ENCODE measurements around the gene MITF. TPM values are rescaled to one million over a fixed set of nuclear protein-coding genes. Genes with fewer than 3 reads are reported as not detected.
"Not testable (repeated sequence)": the region's sequence is repeated elsewhere in the genome, so short reads cannot be mapped to it uniquely, and the experiment has no call there.

MITF gene
- total and polyA plus RNA-seq, 10 donors: 0.83 to 11.9 (median 6.2) TPM

- H3K9me3 ChIP-seq: peaks cover 0 to 16% (median 6%) of the 10 kb centered on the region in 8 donors
- no peaks in the 10 kb centered on the region for H3K27me3 ChIP-seq (replicated peaks in 1 of 7)
- intact Hi-C loops (cut with DNase I; ENCODE audit: low total_unique reads): no loop called here
- WGBS, 5 donors: 64 to 87% (median 75%) methylated on average over 1 of the region's 1 CpG
- H3K27ac ChIP-seq: no peak overlapping the region
- DNase-seq: no peak
- no peak overlapping the region for H3K4me3 ChIP-seq
- H3K36me3 ChIP-seq: no peaks in the 10 kb centered on the region
- no peaks in the 10 kb centered on the region for H3K4me1 ChIP-seq
- no peak for TF ChIP-seq POLR2AphosphoS5 (IDR thresholded peaks at IDR 0.05)
- no peak for TF ChIP-seq POLR2A (IDR thresholded peaks at IDR 0.05)
- no peak for TF ChIP-seq CTCF (IDR thresholded peaks at IDR 0.05 in 8 of 11, conservative IDR thresholded peaks at IDR 0.05 in 3 of 11)
These were observed 168.3 kb downstream of the MITF start for GRCh38 chr3:69907554-69907953.

GRCh38 chr3:69909859-69910258, 170.6 kb downstream of the MITF start:
- H3K27me3 ChIP-seq (replicated peaks in 1 of 7); H3K36me3 ChIP-seq; intact Hi-C loops (cut with DNase I; ENCODE audit: low total_unique reads); DNase-seq; H3K27ac ChIP-seq; H3K4me1 ChIP-seq; H3K4me3 ChIP-seq: not testable (repeated sequence)
- peaks cover 0 to 16% (median 6%) of the 10 kb centered on the region in 8 donors for H3K9me3 ChIP-seq

GRCh38 chr3:69913422-69913821, 174.2 kb downstream of the MITF start:
- no peak overlapping the region for H3K4me3 ChIP-seq
- WGBS, 5 donors: 90 to 94% (median 94%) methylated on average over 3 of the region's 3 CpGs
- H3K27ac ChIP-seq: no peak overlapping the region
- DNase-seq: no peak
- no peaks in the 10 kb centered on the region for H3K36me3 ChIP-seq
- peaks cover 0 to 20% (median 12%) of the 10 kb centered on the region in 8 donors for H3K9me3 ChIP-seq
- no peaks in the 10 kb centered on the region for H3K4me1 ChIP-seq
- TF ChIP-seq POLR2A (IDR thresholded peaks at IDR 0.05): no peak
- TF ChIP-seq POLR2AphosphoS5 (IDR thresholded peaks at IDR 0.05): no peak
- no peak for TF ChIP-seq CTCF (IDR thresholded peaks at IDR 0.05 in 8 of 11, conservative IDR thresholded peaks at IDR 0.05 in 3 of 11)
- no peaks in the 10 kb centered on the region for H3K27me3 ChIP-seq (replicated peaks in 1 of 7)
- intact Hi-C loops (cut with DNase I; ENCODE audit: low total_unique reads): no loop called here

GRCh38 chr3:69914395-69914794, 175.1 kb downstream of the MITF start:
- no peak for DNase-seq
- no peak overlapping the region for H3K4me3 ChIP-seq
- no peaks in the 10 kb centered on the region for H3K27me3 ChIP-seq (replicated peaks in 1 of 7)
- peaks cover 0 to 20% (median 12%) of the 10 kb centered on the region in 8 donors for H3K9me3 ChIP-seq
- intact Hi-C loops (cut with DNase I; ENCODE audit: low total_unique reads): no loop called here
- no peaks in the 10 kb centered on the region for H3K36me3 ChIP-seq
- H3K4me1 ChIP-seq: no peaks in the 10 kb centered on the region
- no peak for TF ChIP-seq CTCF (IDR thresholded peaks at IDR 0.05 in 8 of 11, conservative IDR thresholded peaks at IDR 0.05 in 3 of 11)
- no peak for TF ChIP-seq POLR2AphosphoS5 (IDR thresholded peaks at IDR 0.05)
- TF ChIP-seq POLR2A (IDR thresholded peaks at IDR 0.05): no peak
- WGBS, 5 donors: 86 to 93% (median 91%) methylated on average over 4 of the region's 4 CpGs
- no peak overlapping the region for H3K27ac ChIP-seq

GRCh38 chr3:69915726-69916125, 176.5 kb downstream of the MITF start:
- no peak for DNase-seq
- Histone ChIP-seq H3K27ac (no peak overlapping the region), H3K27me3 (replicated peaks in 1 of 7) (no peaks in the 10 kb centered on the region), H3K9me3 (peaks cover 0 to 9% (median 5%) of the 10 kb centered on the region in 8 donors), H3K4me3 (no peak overlapping the region), H3K36me3 (no peaks in the 10 kb centered on the region), H3K4me1 (no peaks in the 10 kb centered on the region)
- TF ChIP-seq POLR2AphosphoS5 (IDR thresholded peaks at IDR 0.05): no peak
- TF ChIP-seq CTCF (IDR thresholded peaks at IDR 0.05 in 8 of 11, conservative IDR thresholded peaks at IDR 0.05 in 3 of 11): no peak
- no peak for TF ChIP-seq POLR2A (IDR thresholded peaks at IDR 0.05)
- intact Hi-C loops (cut with DNase I; ENCODE audit: low total_unique reads): no loop called here

All from spleen (tissue), 11 donors.